Measurements from ENCODE around the gene SMARCD2.
"Not testable (repeated sequence)": the region's sequence is repeated elsewhere in the genome, so short reads cannot be mapped to it uniquely, and the experiment has no call there.

SMARCD2 gene

GRCh38 chr17:63796375-63796774 lies 46.1 kb downstream of the SMARCD2 start:
- DNase-seq, result not testable (repeated sequence)

- DNase-seq, result no peak
Measured at GRCh38 chr17:63792055-63792729, 50.3 kb downstream of the SMARCD2 start.

GRCh38 chr17:63790057-63790456 lies 52.4 kb downstream of the SMARCD2 start:
- DNase-seq, result no peak

GRCh38 chr17:63786971-63787711 lies 55.3 kb downstream of the SMARCD2 start:
- no peak for DNase-seq

GRCh38 chr17:63786117-63786516 lies 56.4 kb downstream of the SMARCD2 start:
- no peak for DNase-seq

- no peak for DNase-seq
Measured at GRCh38 chr17:63785556-63785955, 56.9 kb downstream of the SMARCD2 start.

GRCh38 chr17:63783522-63783921 lies 59.0 kb downstream of the SMARCD2 start:
- no peak for DNase-seq

Measured in DMS153 (cell line).